Measurements from ENCODE around the gene PRKAB1. TPM values are rescaled to one million over a fixed set of nuclear protein-coding genes. Genes with fewer than 3 reads are reported as not detected.

PRKAB1 gene
- total and polyA plus RNA-seq, 9 of the 15 experiments (the other 6 are each of a cell fraction or from before 2014, with no cell fraction given), result 32.6 to 94.2 (median 63.8) TPM

DNA sequence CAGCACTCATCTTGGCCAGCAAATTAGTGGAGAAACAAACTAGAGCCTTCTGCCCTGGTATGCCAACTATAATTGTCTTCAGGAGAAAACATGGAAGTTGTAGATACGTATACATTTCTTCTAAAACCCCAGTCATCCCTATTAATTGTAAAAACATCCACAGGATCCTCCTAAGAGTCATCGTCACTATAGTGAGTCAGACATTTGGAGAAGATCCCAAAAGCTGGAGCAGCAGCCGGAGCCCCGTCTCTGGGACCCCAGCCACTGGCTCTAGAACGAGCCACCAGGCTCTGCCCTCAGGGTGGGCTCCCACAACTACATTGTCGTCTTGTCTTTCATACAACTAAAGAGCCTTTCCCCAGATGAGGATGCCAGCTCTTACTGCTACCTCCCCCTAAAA lies 15.5 kb downstream of the PRKAB1 start:
- Histone ChIP-seq H3K9ac (ENCODE audit: insufficient read depth in 1 of 2, low read depth in 2 of 2, low read length in 2 of 2) (no peak overlapping the region), H3K9me1 (ENCODE audit: control insufficient read depth, insufficient read depth, low read length) (no peaks in the 10 kb centered on the region), H3K4me1 (replicated peaks in 1 of 2; ENCODE audit: control insufficient read depth in 2 of 2, insufficient read depth in 2 of 2, low read length in 2 of 2) (no peaks in the 10 kb centered on the region; a peak in 3 of 5 replicates), H3K27ac (ENCODE audit: extremely low read depth, low read depth, low read length) (0 out of 3 replicates have a peak overlapping the region, but pooled peaks have one; percentile 11), H3K4me2 (ENCODE audit: insufficient read depth, low read length) (no peak overlapping the region), H3K27me3 (ENCODE audit: control insufficient read depth in 2 of 2, insufficient read depth in 2 of 2, low read length in 2 of 2) (no peaks in the 10 kb centered on the region), H3K36me3 (ENCODE audit: control insufficient read depth, insufficient read depth, low read length) (peaks cover 59% of the 10 kb centered on the region), H3K9me3 (replicated peaks; ENCODE audit: control insufficient read depth, insufficient read depth, low read depth, low read length) (no peaks in the 10 kb centered on the region), H4K20me1 (replicated peaks; ENCODE audit: control insufficient read depth, insufficient read depth, low read length) (no peaks in the 10 kb centered on the region), H2AFZ (ENCODE audit: low read depth, low read length) (no peak overlapping the region), H3K4me3 (no peak overlapping the region), H3K79me2 (ENCODE audit: control insufficient read depth, insufficient read depth, low read length) (no peaks in the 10 kb centered on the region)
- 88% methylated on average over 6 of the region's 6 CpGs for WGBS (ENCODE audit: insufficient coverage, low coverage, missing lambda C conversion rate)
- no peak for DNase-seq (ENCODE audit: extremely low read depth in 1 of 4, low spot score in 3 of 4)
- TF ChIP-seq EZH2 (IDR thresholded peaks at IDR 0.05; ENCODE audit: borderline replicate concordance, low read depth, low read length), result no peak
- TF ChIP-seq ELK1 (CRISPR knock-in tag; IDR thresholded peaks at IDR 0.05), result no peak
- TF ChIP-seq TRIM24 (IDR thresholded peaks at IDR 0.05), result no peak
- TF ChIP-seq NCOA6 (IDR thresholded peaks at IDR 0.05), result no peak
- no peak for TF ChIP-seq MTA2 (IDR thresholded peaks at IDR 0.05; ENCODE audit: low read depth)
- no peak for TF ChIP-seq ELF4 (CRISPR knock-in tag; IDR thresholded peaks at IDR 0.05)
- no peak for ATAC-seq
- FAIRE-seq, result no peak
- ChIA-PET CTCF (ENCODE audit: low intra/inter-chr PET ratio) (no interaction called here), POLR2A (interaction anchor here (0.9 to 5.4 kb wide), 5 partner anchors 10 to 285 kb away, joined by 3 to 44 read pairs (median 4); partner anchors contain the start of gene PRKAB1)
- BruUV-seq (replicated peaks), result no TSS peak
- intact Hi-C loops (cut with micrococcal nuclease), result no loop called here
- in situ Hi-C loops (cut with MboI), result no loop called here

- ChIA-PET POLR2A (interaction anchor here (0.6 to 5.4 kb wide), 6 partner anchors 11 to 284 kb away, joined by 3 to 44 read pairs (median 4); partner anchors contain the start of gene PRKAB1), CTCF (ENCODE audit: low intra/inter-chr PET ratio) (no interaction called here)
- whole genome bisulfite sequencing (ENCODE audit: insufficient coverage, low coverage, missing lambda C conversion rate), result 56% methylated on average over 3 of the region's 3 CpGs
- Histone ChIP-seq H3K27me3 (ENCODE audit: control insufficient read depth in 2 of 2, insufficient read depth in 2 of 2, low read length in 2 of 2) (no peaks in the 10 kb centered on the region), H4K20me1 (replicated peaks; ENCODE audit: control insufficient read depth, insufficient read depth, low read length) (no peaks in the 10 kb centered on the region), H3K9ac (ENCODE audit: insufficient read depth in 1 of 2, low read depth in 2 of 2, low read length in 2 of 2) (no peak overlapping the region), H3K9me1 (ENCODE audit: control insufficient read depth, insufficient read depth, low read length) (no peaks in the 10 kb centered on the region), H3K4me1 (replicated peaks in 1 of 2; ENCODE audit: control insufficient read depth in 2 of 2, insufficient read depth in 2 of 2, low read length in 2 of 2) (no peaks in the 10 kb centered on the region; a peak in 3 of 5 replicates), H3K4me2 (ENCODE audit: insufficient read depth, low read length) (no peak overlapping the region), H3K9me3 (replicated peaks; ENCODE audit: control insufficient read depth, insufficient read depth, low read depth, low read length) (no peaks in the 10 kb centered on the region), H3K79me2 (ENCODE audit: control insufficient read depth, insufficient read depth, low read length) (no peaks in the 10 kb centered on the region), H3K36me3 (ENCODE audit: control insufficient read depth, insufficient read depth, low read length) (peaks cover 57% of the 10 kb centered on the region), H2AFZ (ENCODE audit: low read depth, low read length) (no peak overlapping the region), H3K4me3 (no peak overlapping the region), H3K27ac (ENCODE audit: extremely low read depth, low read depth, low read length) (no peak overlapping the region)
- FAIRE-seq (no peak), ATAC-seq (no peak), DNase-seq (ENCODE audit: extremely low read depth in 1 of 4, low spot score in 3 of 4) (no peak)
- BruUV-seq (replicated peaks), result no TSS peak
- in situ Hi-C loops (cut with MboI) (no loop called here), intact Hi-C loops (cut with micrococcal nuclease) (no loop called here)
- no peak for TF ChIP-seq HCFC1 (IDR thresholded peaks at IDR 0.05; ENCODE audit: low read depth, low read length)
- TF ChIP-seq HINFP (tag; conservative IDR thresholded peaks at IDR 0.05; ENCODE audit: low read depth), result no peak
- TF ChIP-seq CUX1 (CRISPR knock-in tag; IDR thresholded peaks at IDR 0.05), result no peak
Observed at GRCh38 chr12:119683816-119684215, 15.9 kb downstream of the PRKAB1 start.

Data from K562 (cell line).